HG03135 (cell line): Measurements from ENCODE around the gene SSR4.

Experiments used
- ATAC-seq: cut with Tn5 transposase; IDR thresholded peaks from one replicate; pipeline ENCODE4 v1.9.1; 2021; ENCODE audit warnings: mild to moderate bottlenecking, moderate library complexity; ENCODE audit not compliant: unreplicated experiment

Gene SSR4

GRCh38 chrX:153769158-153769864 is 25.2 kb upstream of the SSR4 start:
- no peak for ATAC-seq

- ATAC-seq, result no peak
Observed at GRCh38 chrX:153769865-153770600, 24.4 kb upstream of the SSR4 start.

GRCh38 chrX:153770601-153771414 is 23.7 kb upstream of the SSR4 start:
- no peak for ATAC-seq

- no peak for ATAC-seq
Observed at GRCh38 chrX:153771415-153772315, 22.8 kb upstream of the SSR4 start.

- ATAC-seq, result no peak
Observed at GRCh38 chrX:153772316-153773217, 21.9 kb upstream of the SSR4 start.

- ATAC-seq, result no peak
Observed at GRCh38 chrX:153773218-153773611, 21.3 kb upstream of the SSR4 start.

GRCh38 chrX:153773741-153774575 is 20.5 kb upstream of the SSR4 start:
- ATAC-seq, result no peak

GRCh38 chrX:153774576-153775292 is 19.7 kb upstream of the SSR4 start:
- no peak for ATAC-seq

- no peak for ATAC-seq
Observed at GRCh38 chrX:153775293-153776119, 19.0 kb upstream of the SSR4 start.

GRCh38 chrX:153776120-153776599 is 18.3 kb upstream of the SSR4 start:
- no peak for ATAC-seq

GRCh38 chrX:153776611-153777045 is 17.8 kb upstream of the SSR4 start:
- ATAC-seq, result no peak

GRCh38 chrX:153777261-153778090 is 17.0 kb upstream of the SSR4 start:
- no peak for ATAC-seq

- no peak for ATAC-seq
Observed at GRCh38 chrX:153778181-153778580, 16.3 kb upstream of the SSR4 start.

- no peak for ATAC-seq
Observed at GRCh38 chrX:153778684-153779101, 15.8 kb upstream of the SSR4 start.

- no peak for ATAC-seq
Observed at GRCh38 chrX:153779891-153780677, 14.4 kb upstream of the SSR4 start.
